GM18867 (cell line): ENCODE measurements around the gene APOA1.
"Not testable (repeated sequence)": the region's sequence is repeated elsewhere in the genome, so short reads cannot be mapped to it uniquely, and the experiment has no call there.

Experiments
- ATAC-seq: cut with Tn5 transposase; IDR thresholded peaks from one replicate; pipeline ENCODE4 v1.9.1; 2021; ENCODE audit warnings: mild to moderate bottlenecking, moderate library complexity; ENCODE audit not compliant: unreplicated experiment

Gene APOA1

GRCh38 chr11:116821050-116821918 is 16.1 kb downstream of the APOA1 start:
- ATAC-seq = no peak

- no peak for ATAC-seq
Observed at GRCh38 chr11:116819049-116819448, 18.4 kb downstream of the APOA1 start.

- no peak for ATAC-seq
Observed at GRCh38 chr11:116814502-116814901, 22.9 kb downstream of the APOA1 start.

- ATAC-seq = no peak
Observed at GRCh38 chr11:116813781-116814471, 23.5 kb downstream of the APOA1 start.

- ATAC-seq = no peak
Observed at GRCh38 chr11:116813170-116813569, 24.3 kb downstream of the APOA1 start.

- ATAC-seq = no peak
Observed at GRCh38 chr11:116812109-116812508, 25.3 kb downstream of the APOA1 start.

- no peak for ATAC-seq
Observed at GRCh38 chr11:116811194-116811593, 26.2 kb downstream of the APOA1 start.

GRCh38 chr11:116808262-116809175 is 28.9 kb downstream of the APOA1 start:
- ATAC-seq = no peak

- ATAC-seq = no peak
Observed at GRCh38 chr11:116807601-116808261, 29.7 kb downstream of the APOA1 start.

- no peak for ATAC-seq
Observed at GRCh38 chr11:116804001-116804400, 33.4 kb downstream of the APOA1 start.

- not testable (repeated sequence) for ATAC-seq
Observed at GRCh38 chr11:116801662-116802061, 35.8 kb downstream of the APOA1 start.

- ATAC-seq = no peak
Observed at GRCh38 chr11:116800610-116801009, 36.8 kb downstream of the APOA1 start.

- no peak for ATAC-seq
Observed at GRCh38 chr11:116798368-116798767, 39.1 kb downstream of the APOA1 start.

- ATAC-seq = no peak
Observed at GRCh38 chr11:116797816-116798215, 39.6 kb downstream of the APOA1 start.

- no peak for ATAC-seq
Observed at GRCh38 chr11:116796548-116796947, 40.9 kb downstream of the APOA1 start.

- no peak for ATAC-seq
Observed at GRCh38 chr11:116794851-116795250, 42.6 kb downstream of the APOA1 start.

- ATAC-seq = no peak
Observed at GRCh38 chr11:116793772-116794097, 43.7 kb downstream of the APOA1 start.

GRCh38 chr11:116792869-116793771 is 44.3 kb downstream of the APOA1 start:
- ATAC-seq = no peak

GRCh38 chr11:116792144-116792868 is 45.1 kb downstream of the APOA1 start:
- ATAC-seq = no peak
